Mucosa of descending colon (tissue), 3 donors: ENCODE results near the gene MRC2. TPM values are rescaled to one million over a fixed set of nuclear protein-coding genes. Genes with fewer than 3 reads are reported as not detected.

ENCODE experiments used
- ATAC-seq: fragments of 200-7000 bp; cut with Tn5 transposase; one replicate; pipeline ENCODE4 v1.9.1; 2020; ENCODE audit warnings: mild to moderate bottlenecking, moderate library complexity
- DNase-seq, 3 donors: peaks; one replicate each; pipeline ENCODE4 v3.0.0-alpha.2; 2020
- H3K36me3 ChIP-seq: fragments of 200-600 bp; one replicate; pipeline ENCODE4 v1.8.0; 2021; ENCODE audit warnings: low read depth, mild to moderate bottlenecking
- H3K4me1 ChIP-seq: fragments of 200-600 bp; one replicate; pipeline ENCODE4 v1.8.0; 2021; ENCODE audit warnings: low read depth, mild to moderate bottlenecking
- H3K4me3 ChIP-seq: fragments of 200-600 bp; one replicate; pipeline ENCODE4 v1.8.0; 2021; ENCODE audit warnings: mild to moderate bottlenecking
- H3K9me3 ChIP-seq: fragments of 200-600 bp; one replicate; pipeline ENCODE4 v1.8.0; 2021; ENCODE audit warnings: mild to moderate bottlenecking
- CTCF ChIP-seq: fragments of 200-600 bp; IDR thresholded peaks from one replicate; pipeline ENCODE4 v1.8.0; 2022; ENCODE audit warnings: antibody characterized with exemption, mild to moderate bottlenecking
- intact Hi-C, 2 donors: fragments of 100-400 bp; cut with DNase I in 1 of 2; cut with micrococcal nuclease in 1 of 2; formaldehyde crosslinking; loops; one replicate each; pipeline versions ENCODE4 v1.11.0 to v1.11.1; 2022; cut with DNase I, micrococcal nuclease
- total RNA-seq, 3 donors: library from RNA; stranded (reverse); fragmentation: NEBNext Ultra II Directional in 2 of 3; extraction: Animal tissue kit (Norgen Biotek cat#: 25700) in 2 of 3; gene quantifications; one replicate each; pipeline versions ENCODE4 v1.2.1 to v1.2.4, GENCODE V29; 2021 to 2023
- donor health status: DM: no; HTN: no; CAD: no; lungs with moderate emphysema.
- donor health status: DM: no; HTN: no; CAD: no.
- donor health status: DM: no; HTN: yes; CAD: no.

Gene MRC2
- total RNA-seq, 3 donors from 2014 or later = 5.1 to 20.3 (median 10.8) TPM

- Histone ChIP-seq H3K36me3 (no peaks in the 10 kb centered on the region), H3K4me3 (no peak overlapping the region), H3K4me1 (no peaks in the 10 kb centered on the region), H3K9me3 (no peaks in the 10 kb centered on the region)
- intact Hi-C loops = no loop called here
- DNase-seq = no peak
- no peak for ATAC-seq
- no peak for TF ChIP-seq CTCF
Observed at GRCh38 chr17:62637809-62638208, 10.3 kb downstream of the MRC2 start.

GRCh38 chr17:62641153-62641552, 13.7 kb downstream of the MRC2 start:
- Histone ChIP-seq H3K4me3 (no peak overlapping the region), H3K36me3 (no peaks in the 10 kb centered on the region), H3K9me3 (no peaks in the 10 kb centered on the region), H3K4me1 (no peaks in the 10 kb centered on the region)
- no peak for TF ChIP-seq CTCF
- intact Hi-C loops = no loop called here
- ATAC-seq = no peak
- no peak for DNase-seq

- H3K4me3 ChIP-seq = no peak overlapping the region
- no peaks in the 10 kb centered on the region for H3K36me3 ChIP-seq
- TF ChIP-seq CTCF = no peak
- ATAC-seq = no peak
- no peaks in the 10 kb centered on the region for H3K9me3 ChIP-seq
- intact Hi-C loops = no loop called here
- H3K4me1 ChIP-seq = no peaks in the 10 kb centered on the region
- no peak for DNase-seq
Observed at GRCh38 chr17:62641951-62642350, 14.5 kb downstream of the MRC2 start.

GRCh38 chr17:62643496-62643895, 16.0 kb downstream of the MRC2 start:
- DNase-seq (no peak), ATAC-seq (no peak)
- Histone ChIP-seq H3K9me3 (no peaks in the 10 kb centered on the region), H3K4me1 (peaks cover 3% of the 10 kb centered on the region), H3K4me3 (no peak overlapping the region), H3K36me3 (no peaks in the 10 kb centered on the region)
- intact Hi-C loops = no loop called here
- TF ChIP-seq CTCF = no peak

- Histone ChIP-seq H3K4me3 (no peak overlapping the region), H3K9me3 (no peaks in the 10 kb centered on the region), H3K4me1 (peaks cover 3% of the 10 kb centered on the region), H3K36me3 (no peaks in the 10 kb centered on the region)
- intact Hi-C loops = no loop called here
- DNase-seq (no peak), ATAC-seq (no peak)
- no peak for TF ChIP-seq CTCF
Observed at GRCh38 chr17:62644487-62645173, 17.2 kb downstream of the MRC2 start.
